ENCODE data around the gene NME5.

DNA sequence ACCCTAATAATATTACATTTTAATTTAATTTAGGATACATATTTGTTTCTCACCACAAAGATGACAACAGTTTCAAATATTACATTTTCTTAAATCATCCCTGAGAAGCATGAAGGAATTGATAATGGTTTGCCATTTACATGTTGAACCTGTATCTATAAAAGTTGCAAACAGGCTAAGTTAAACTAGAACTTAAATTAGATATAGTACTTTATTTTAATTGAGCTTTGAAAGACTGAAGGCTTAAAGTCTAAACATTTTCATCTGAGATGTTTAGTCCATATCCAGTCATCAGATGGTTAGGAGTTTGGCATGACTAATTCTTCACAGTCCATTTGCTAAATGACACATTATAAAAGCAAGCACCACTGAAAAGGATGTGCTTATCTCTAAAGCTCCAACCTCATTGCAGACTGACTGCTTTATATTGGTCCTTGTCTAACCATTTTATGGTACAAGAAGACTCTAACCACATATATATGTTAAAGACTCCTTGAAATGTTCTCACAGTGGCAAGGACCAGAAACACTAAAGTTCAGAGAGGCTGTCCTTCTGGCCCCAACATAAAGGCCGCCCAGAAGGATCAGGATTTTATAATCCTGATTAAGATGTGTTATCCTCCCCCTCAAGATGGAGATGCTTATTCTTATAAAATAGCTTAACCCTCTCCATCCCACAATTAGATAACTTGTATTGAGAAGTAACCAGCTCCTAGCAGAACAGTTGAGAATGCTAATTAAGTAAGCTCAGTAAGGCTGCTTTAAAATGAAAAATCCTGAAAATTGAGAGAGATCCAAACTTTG lies 29.6 kb downstream of the NME5 start:
- no peak for TF ChIP-seq CTCF (conservative IDR thresholded peaks at IDR 0.05; ENCODE audit: low read depth, low read length)
- TF ChIP-seq EZH2phosphoT487 (IDR thresholded peaks at IDR 0.05; ENCODE audit: borderline replicate concordance, low read length) = no peak
- no peak for TF ChIP-seq EZH2 (IDR thresholded peaks at IDR 0.05; ENCODE audit: low read length, unreplicated experiment)

Data from PC-3 (cell line).